ENCODE measurements around the gene GRK6. TPM values are rescaled to one million over a fixed set of nuclear protein-coding genes. Genes with fewer than 3 reads are reported as not detected.

Gene GRK6
- total RNA-seq, 1 experiment from 2014 or later: 82.3 TPM

GRCh38 chr5:177396078-177396477 is 30.4 kb upstream of the GRK6 start:
- CTCF ChIA-PET: interaction anchor here (0.6 kb wide), 1 partner anchor 78 kb away, joined by 6 read pairs; no protein-coding TSS in a partner anchor
- no peak overlapping the region for H3K4me3 ChIP-seq
- no peak overlapping the region for H3K27ac ChIP-seq
- H4K20me1 ChIP-seq (ENCODE audit: insufficient read depth): no peaks in the 10 kb centered on the region
- H3K79me2 ChIP-seq (ENCODE audit: low read depth): no peaks in the 10 kb centered on the region
- no peak for TF ChIP-seq EZH2 (IDR thresholded peaks at IDR 0.05; ENCODE audit: low read depth)
- TF ChIP-seq, protein P1, sequence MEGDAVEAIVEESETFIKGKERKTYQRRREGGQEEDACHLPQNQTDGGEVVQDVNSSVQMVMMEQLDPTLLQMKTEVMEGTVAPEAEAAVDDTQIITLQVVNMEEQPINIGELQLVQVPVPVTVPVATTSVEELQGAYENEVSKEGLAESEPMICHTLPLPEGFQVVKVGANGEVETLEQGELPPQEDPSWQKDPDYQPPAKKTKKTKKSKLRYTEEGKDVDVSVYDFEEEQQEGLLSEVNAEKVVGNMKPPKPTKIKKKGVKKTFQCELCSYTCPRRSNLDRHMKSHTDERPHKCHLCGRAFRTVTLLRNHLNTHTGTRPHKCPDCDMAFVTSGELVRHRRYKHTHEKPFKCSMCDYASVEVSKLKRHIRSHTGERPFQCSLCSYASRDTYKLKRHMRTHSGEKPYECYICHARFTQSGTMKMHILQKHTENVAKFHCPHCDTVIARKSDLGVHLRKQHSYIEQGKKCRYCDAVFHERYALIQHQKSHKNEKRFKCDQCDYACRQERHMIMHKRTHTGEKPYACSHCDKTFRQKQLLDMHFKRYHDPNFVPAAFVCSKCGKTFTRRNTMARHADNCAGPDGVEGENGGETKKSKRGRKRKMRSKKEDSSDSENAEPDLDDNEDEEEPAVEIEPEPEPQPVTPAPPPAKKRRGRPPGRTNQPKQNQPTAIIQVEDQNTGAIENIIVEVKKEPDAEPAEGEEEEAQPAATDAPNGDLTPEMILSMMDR (conservative IDR thresholded peaks at IDR 0.05): no peak
- no peaks in the 10 kb centered on the region for H3F3A ChIP-seq (ENCODE audit: insufficient read depth, low read depth)
- H3K9me3 ChIP-seq (ENCODE audit: insufficient read depth, low read depth): no peaks in the 10 kb centered on the region
- BruUV-seq (replicated peaks): no TSS peak
- DNase-seq: no peak
- intact Hi-C loops (cut with micrococcal nuclease; ENCODE audit: unreplicated experiment): no loop called here
- no peaks in the 10 kb centered on the region for H3K27me3 ChIP-seq (ENCODE audit: insufficient read depth, low read depth)
- POLR2A ChIA-PET (ENCODE audit: unreplicated experiment): no interaction called here
- H3K9me2 ChIP-seq (ENCODE audit: insufficient read depth): no peaks in the 10 kb centered on the region
- no peaks in the 10 kb centered on the region for H3K36me3 ChIP-seq (ENCODE audit: low read depth)
- no peak overlapping the region for H3K4me2 ChIP-seq
- no peak overlapping the region for H2AFZ ChIP-seq
- H3K4me1 ChIP-seq (replicated peaks; ENCODE audit: insufficient read depth): no peaks in the 10 kb centered on the region

DNA sequence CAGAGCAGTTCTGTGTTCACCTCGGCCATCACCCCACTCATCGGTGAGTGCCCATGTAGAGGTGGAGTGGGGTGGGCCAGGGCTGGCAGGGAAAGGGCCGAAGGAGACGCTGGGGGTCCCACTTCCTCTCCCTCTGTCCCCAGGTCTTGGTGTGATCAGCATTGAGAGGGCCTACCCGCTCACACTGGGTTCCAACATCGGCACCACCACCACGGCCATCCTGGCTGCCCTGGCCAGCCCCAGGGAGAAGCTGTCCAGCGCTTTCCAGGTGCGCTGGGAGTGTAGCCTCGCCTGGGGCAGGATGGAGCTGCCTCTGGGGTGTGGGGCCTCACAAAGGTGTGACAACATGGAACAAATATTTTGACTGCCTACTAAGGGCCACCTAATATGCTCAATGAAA is 29.7 kb upstream of the GRK6 start:
- BruUV-seq (replicated peaks): no TSS peak
- Histone ChIP-seq H4K20me1 (ENCODE audit: insufficient read depth) (no peaks in the 10 kb centered on the region), H3K4me2 (no peak overlapping the region), H3K9me2 (ENCODE audit: insufficient read depth) (no peaks in the 10 kb centered on the region), H3K27ac (no peak overlapping the region), H3K27me3 (ENCODE audit: insufficient read depth, low read depth) (no peaks in the 10 kb centered on the region), H3K9me3 (ENCODE audit: insufficient read depth, low read depth) (no peaks in the 10 kb centered on the region), H3K4me3 (no peak overlapping the region), H3K79me2 (ENCODE audit: low read depth) (no peaks in the 10 kb centered on the region), H3F3A (ENCODE audit: insufficient read depth, low read depth) (peaks cover 6% of the 10 kb centered on the region; the same call in 1 of the 2 replicates), H3K36me3 (ENCODE audit: low read depth) (no peaks in the 10 kb centered on the region), H2AFZ (no peak overlapping the region), H3K4me1 (replicated peaks; ENCODE audit: insufficient read depth) (no peaks in the 10 kb centered on the region)
- TF ChIP-seq EZH2 (IDR thresholded peaks at IDR 0.05; ENCODE audit: low read depth): no peak
- TF ChIP-seq, protein P1 (conservative IDR thresholded peaks at IDR 0.05): no peak
- POLR2A ChIA-PET (ENCODE audit: unreplicated experiment): no interaction called here
- CTCF ChIA-PET: no interaction called here
- intact Hi-C loops (cut with micrococcal nuclease; ENCODE audit: unreplicated experiment): no loop called here
- DNase-seq: no peak

DNA sequence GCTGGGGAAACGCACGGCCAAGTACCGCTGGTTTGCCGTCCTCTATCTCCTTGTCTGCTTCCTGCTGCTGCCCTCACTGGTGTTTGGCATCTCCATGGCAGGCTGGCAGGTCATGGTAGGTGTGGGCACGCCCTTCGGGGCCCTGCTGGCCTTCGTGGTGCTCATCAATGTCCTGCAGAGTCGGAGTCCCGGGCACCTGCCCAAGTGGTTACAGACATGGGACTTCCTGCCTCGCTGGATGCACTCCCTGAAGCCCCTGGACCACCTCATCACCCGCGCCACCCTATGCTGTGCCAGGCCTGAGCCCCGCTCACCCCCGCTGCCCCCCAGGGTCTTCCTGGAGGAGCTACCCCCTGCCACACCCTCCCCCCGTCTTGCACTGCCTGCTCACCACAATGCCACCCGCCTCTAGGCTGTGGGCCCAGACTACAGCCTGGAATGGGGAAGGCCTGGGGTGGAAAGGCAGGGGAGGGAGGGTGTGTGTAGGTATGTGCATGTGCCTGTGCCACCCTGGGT is 28.5 kb upstream of the GRK6 start:
- H3K36me3 ChIP-seq (ENCODE audit: low read depth): no peaks in the 10 kb centered on the region
- no peak for TF ChIP-seq EZH2 (IDR thresholded peaks at IDR 0.05; ENCODE audit: low read depth)
- TF ChIP-seq, protein P1 (conservative IDR thresholded peaks at IDR 0.05): no peak
- H3K4me3 ChIP-seq: no peak overlapping the region
- no peak overlapping the region for H3K27ac ChIP-seq
- H3K4me1 ChIP-seq (replicated peaks; ENCODE audit: insufficient read depth): peaks cover 3% of the 10 kb centered on the region; the same call in 1 of the 2 replicates
- BruUV-seq (replicated peaks): no TSS peak
- H3K27me3 ChIP-seq (ENCODE audit: insufficient read depth, low read depth): no peaks in the 10 kb centered on the region
- no peak overlapping the region for H3K4me2 ChIP-seq
- ChIA-PET POLR2A (ENCODE audit: unreplicated experiment) (no interaction called here), CTCF (no interaction called here)
- no peaks in the 10 kb centered on the region for H4K20me1 ChIP-seq (ENCODE audit: insufficient read depth)
- no peaks in the 10 kb centered on the region for H3K9me3 ChIP-seq (ENCODE audit: insufficient read depth, low read depth)
- no peaks in the 10 kb centered on the region for H3K79me2 ChIP-seq (ENCODE audit: low read depth)
- intact Hi-C loops (cut with micrococcal nuclease; ENCODE audit: unreplicated experiment): no loop called here
- no peak overlapping the region for H2AFZ ChIP-seq
- H3F3A ChIP-seq (ENCODE audit: insufficient read depth, low read depth): peaks cover 12% of the 10 kb centered on the region; the same call in 1 of the 2 replicates
- no peaks in the 10 kb centered on the region for H3K9me2 ChIP-seq (ENCODE audit: insufficient read depth)
- no peak for DNase-seq
